Stimulated activated CD4-positive, alpha-beta T cell treated with anti-CD3 and anti-CD28 coated beads, Interleukin-4, amount 100 ng/mL, for 24 hours (primary cell): ENCODE results near the gene RBM14.
"Not testable (repeated sequence)": the region's sequence is repeated elsewhere in the genome, so short reads cannot be mapped to it uniquely, and the experiment has no call there.

ENCODE experiments used
- DNase-seq: peaks from one replicate; pipeline ENCODE4 v3.0.0-alpha.2; 2020

RBM14 gene

GRCh38 chr11:66616379-66617154, at the start of gene RBM14:
Gene RBM14 (plus strand): TSS chr11:66616630. CDS start chr11:66616721, 91 bp downstream.
- DNase-seq: peak; percentile 99

DNA sequence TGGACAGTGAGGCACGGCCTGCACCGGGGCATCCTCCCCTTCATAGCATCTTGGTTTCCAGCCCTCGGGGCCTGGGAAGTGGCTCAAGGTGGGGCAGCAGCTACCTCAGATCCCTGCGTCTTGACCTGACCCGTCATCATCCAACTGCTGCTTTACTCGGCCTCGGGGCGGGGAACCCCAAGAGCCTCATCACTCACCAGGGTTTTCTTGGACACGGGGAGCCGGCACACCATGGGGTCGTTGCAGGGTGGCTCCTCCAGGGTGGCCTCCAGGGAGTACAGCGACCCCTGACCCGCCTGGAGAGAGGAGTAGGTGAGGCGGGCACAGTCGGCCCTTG, 48.7 kb upstream of the RBM14 start:
- DNase-seq: no peak

- peak; percentile 74 for DNase-seq
Observed at GRCh38 chr11:66568124-66568916, 48.1 kb upstream of the RBM14 start, which contains the start of gene CTSF. Gene CTSF (minus strand): TSS chr11:66568606. CDS start chr11:66568486, 120 bp downstream.

GRCh38 chr11:66569076-66569475, 47.4 kb upstream of the RBM14 start:
- no peak for DNase-seq

DNA sequence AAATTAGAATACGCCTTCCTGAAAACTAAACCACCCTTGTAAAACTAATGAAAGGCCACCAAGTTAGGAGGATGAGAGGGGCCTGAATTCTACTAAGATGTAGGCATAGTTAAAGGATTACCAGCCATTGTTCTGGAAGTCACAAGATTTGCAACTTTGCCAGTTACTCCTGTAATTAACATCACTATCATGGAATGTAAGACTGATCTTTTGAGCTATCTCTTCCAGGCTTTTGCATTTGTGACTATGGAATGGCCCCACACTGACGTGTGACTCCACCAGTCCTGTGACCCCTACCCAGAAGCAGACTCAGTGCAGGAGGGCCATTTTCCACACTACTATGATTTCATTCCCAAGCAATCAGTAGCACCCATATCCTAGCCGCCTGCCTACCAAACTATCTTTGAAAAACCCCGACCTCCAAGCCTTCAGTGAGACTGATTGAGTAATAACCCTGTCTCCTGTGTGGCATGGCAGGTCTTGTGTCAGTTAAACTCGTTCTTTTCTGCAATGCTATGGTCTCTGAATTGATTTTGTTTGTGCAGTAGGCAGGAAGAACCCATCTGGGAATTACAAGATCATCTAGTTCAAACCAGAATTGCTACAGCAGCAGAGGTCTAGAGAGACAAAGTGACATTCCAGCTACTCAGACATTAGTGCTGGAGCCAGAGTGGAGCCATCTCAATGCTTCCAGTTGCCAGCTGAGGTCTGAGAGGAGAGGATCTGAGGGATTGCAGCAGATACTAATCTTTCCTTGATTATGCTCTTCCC, 46.2 kb upstream of the RBM14 start:
- no peak for DNase-seq

DNA sequence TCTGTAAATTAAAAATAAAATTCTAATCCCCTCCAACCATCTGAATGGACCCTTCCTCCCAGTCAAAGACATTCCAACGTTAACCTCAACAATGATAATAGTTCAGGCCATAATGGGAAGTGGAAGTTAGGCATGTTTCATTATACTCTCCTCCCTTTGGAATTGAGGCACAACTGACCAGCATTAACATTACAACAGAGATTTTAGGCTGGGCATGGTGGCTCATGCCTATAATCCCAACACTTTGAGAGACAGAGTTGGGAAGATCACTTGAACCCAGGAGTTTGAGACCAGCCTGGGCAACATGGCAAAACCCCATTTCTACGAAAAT, 45.6 kb upstream of the RBM14 start:
- DNase-seq: no peak

GRCh38 chr11:66579017-66579606, 37.3 kb upstream of the RBM14 start:
- peak; percentile 88 for DNase-seq

DNA sequence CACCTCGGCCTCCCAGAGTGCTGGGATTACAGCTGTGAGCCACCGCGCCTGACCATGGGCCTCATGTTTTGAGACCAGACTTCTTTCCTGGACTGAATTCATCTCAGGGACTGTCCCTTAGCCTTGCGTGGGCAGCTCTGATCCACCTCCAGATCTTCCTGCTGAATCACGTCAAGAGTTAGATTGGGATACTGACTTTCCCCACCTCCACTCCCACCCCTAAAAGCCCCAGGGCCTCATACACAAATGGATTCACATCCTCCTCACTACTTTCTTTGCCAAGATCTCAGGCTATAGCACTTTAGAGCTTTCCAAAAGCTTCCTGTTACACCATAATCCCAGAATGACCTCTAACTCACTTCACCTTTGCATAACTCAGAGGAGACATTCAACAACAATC, 35.6 kb upstream of the RBM14 start:
- DNase-seq: no peak

GRCh38 chr11:66581261-66581660, 35.2 kb upstream of the RBM14 start:
- no peak for DNase-seq

DNA sequence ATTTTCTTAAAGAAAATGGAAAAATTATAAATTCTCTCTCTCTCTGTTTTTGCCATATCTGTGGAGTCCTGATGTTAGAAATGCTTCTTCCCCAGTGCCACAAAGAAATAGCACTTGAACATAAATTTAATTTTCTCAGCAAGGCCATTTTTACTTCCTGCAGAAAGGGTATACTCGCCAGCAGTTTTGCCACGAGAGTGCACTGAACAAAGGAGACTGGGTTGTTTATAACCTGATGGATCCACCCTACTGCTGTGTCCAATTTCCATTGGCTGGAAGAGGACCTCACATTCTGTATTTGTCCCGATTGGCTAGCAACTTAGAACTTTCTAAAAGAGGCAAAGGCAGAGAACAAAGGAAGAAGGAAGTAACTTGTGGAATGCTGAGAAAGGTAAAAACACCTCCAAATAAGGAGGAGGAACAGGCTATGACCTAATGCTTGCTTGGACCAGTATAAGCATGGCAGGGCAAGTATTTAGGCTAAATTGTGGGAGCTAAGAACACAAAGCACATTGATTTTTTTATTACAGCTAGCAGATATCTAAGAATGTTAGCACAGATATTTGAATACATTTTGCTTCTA, 33.8 kb upstream of the RBM14 start:
- DNase-seq: not testable (repeated sequence)

GRCh38 chr11:66585447-66585846, 31.0 kb upstream of the RBM14 start:
- not testable (repeated sequence) for DNase-seq

DNA sequence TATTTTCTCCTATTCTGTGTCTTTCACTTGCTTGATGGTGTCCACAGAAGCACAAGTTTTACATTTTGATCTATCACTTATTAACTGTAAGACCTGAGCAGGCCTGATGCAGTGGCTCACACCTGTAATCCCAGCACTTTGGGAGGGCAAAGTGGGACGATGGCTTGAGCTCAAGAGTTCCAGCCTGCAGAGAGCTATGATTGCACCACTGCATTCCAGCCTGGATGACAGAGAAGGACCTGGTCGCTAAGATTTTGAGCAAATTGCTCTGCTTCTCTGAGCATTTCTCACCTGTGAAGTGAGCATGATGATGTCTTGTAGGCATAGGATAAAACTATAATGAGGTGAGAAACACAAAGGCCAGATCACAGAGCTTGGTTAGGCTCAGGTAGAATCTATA, 30.3 kb upstream of the RBM14 start:
- no peak for DNase-seq

GRCh38 chr11:66589315-66589714, 27.1 kb upstream of the RBM14 start:
- not testable (repeated sequence) for DNase-seq

DNA sequence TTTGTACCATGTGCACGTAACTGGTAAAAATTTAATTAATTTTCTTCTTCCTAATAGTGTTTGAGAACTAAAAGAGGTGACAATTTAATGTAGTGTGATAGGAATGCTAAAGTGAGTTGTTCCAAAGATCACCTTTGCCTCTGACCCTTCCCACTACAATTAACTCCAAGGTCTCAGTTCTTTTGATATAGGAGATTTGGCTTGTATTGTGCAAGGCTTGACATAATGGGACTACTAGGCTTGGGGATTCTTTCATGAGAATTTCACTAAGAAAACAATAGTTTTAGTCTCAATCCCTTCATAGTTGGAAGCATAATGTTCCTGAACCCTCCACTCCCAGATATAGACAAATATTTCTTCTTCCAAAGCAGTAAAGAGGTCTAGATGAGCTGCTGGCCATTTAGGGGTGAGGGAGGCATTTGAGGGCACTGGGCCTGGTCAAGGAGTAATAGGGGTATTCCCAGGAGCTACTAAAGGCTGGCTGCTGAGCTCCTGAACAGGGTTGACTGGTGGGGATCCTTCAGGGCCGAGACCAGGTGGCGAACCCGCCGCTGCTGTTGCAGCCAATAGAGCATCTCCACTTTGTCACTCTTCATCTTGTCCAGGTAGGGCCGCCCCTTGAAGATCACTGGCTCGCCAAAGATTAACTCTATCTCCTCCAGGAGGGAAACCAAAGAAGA, 26.3 kb upstream of the RBM14 start:
- DNase-seq: no peak

DNA sequence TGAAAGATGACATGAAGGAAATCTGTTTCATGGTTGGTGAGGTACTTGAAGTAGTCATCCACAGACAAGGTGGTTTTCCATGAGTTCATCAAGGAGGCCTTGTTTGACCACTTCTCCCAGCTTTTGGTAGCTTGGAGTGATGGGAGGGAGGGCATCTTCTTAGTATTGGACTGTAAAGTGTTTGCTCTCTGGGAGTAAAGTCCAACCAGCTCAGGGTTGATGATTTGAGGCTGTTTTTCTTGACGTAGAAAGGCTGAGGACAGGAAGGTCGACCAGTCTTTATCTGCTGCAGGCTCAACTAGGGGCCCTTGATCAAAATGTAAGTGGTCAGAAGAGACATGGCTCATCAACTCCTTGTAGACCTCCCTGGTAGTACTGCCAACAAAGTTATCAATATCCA, 25.3 kb upstream of the RBM14 start:
- no peak for DNase-seq

GRCh38 chr11:66592457-66593302, 23.8 kb upstream of the RBM14 start, which contains the start of the genes CCDC87 and CCS:
Gene CCDC87 (minus strand): TSS chr11:66593063. CDS start chr11:66593015, 48 bp downstream.
Gene CCS (plus strand): TSS chr11:66593185. CDS start chr11:66593262, 77 bp downstream.
- peak; percentile 99 for DNase-seq

- no peak for DNase-seq
Observed at GRCh38 chr11:66593303-66593635, 23.2 kb upstream of the RBM14 start.

DNA sequence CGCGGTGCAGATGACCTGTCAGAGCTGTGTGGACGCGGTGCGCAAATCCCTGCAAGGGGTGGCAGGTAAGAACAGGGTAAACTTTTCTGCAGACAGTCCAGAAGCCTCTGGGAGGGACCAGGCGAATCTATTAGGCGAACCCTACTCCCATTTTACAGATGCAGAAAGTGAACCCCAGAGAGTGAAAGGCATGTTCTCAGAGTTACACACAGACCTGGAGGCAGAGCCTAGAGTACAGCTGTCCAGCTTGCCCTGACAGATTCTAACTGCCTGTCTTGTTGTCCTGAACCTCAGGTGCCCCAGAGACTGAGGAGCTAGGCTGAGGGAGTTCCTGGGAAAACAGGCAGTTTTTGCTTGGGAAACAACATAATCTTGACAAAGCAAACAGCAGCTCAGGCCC, 22.8 kb upstream of the RBM14 start:
- DNase-seq: no peak

DNA sequence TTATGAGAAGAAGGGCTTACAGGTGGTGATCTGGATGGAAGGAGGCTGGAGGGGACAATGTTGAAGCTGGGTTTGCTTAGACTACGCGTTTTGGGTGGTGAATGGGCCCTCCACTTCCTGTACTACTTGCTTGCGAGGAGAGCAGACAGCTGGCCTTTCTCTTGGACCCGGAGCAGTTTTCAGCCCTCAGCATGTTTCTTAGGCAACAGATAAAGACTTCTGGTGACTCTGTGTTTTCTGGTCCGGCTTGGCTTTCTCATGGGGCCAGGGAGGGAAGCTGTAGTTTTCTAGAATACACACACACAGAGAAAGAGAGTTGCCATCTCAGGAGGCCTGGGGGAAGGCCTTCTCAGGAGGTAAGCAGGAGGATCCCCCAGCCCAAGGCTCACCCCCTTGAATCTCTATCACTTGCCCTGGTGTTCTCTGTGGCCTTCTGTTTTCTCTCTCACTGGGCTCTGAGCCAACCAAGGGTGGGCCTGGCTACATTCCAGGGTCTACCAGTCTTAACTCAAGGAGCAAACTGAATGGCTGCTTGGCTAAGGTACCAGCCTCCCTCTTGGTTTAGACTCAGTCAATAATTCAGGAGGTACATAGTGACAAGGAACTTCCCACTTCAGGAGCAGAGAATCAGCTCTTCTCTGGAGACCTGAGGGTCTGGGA, 21.1 kb upstream of the RBM14 start:
- DNase-seq: no peak

DNA sequence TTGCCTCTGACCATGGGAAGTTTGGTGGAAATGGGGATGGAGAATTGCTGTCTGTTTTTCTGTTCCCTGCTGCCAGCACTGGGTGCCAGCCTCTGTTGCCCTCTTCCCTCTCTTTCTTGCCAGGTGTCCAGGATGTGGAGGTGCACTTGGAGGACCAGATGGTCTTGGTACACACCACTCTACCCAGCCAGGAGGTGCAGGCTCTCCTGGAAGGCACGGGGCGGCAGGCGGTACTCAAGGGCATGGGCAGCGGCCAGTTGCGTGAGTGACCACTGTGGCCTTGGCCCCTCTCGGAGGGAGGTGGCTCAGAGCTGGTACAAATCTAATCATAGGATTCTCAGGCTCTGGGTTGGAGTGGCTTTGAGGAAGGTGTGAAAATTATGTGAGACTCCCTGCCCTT, 17.4 kb upstream of the RBM14 start:
- DNase-seq: no peak

GRCh38 chr11:66600219-66600618, 16.2 kb upstream of the RBM14 start:
- no peak for DNase-seq
